ENCODE measurements around the gene PIK3C2G. TPM values are rescaled to one million over a fixed set of nuclear protein-coding genes. Genes with fewer than 3 reads are reported as not detected.

PIK3C2G gene
- total RNA-seq, 1 experiment from 2014 or later, result not detected

DNA sequence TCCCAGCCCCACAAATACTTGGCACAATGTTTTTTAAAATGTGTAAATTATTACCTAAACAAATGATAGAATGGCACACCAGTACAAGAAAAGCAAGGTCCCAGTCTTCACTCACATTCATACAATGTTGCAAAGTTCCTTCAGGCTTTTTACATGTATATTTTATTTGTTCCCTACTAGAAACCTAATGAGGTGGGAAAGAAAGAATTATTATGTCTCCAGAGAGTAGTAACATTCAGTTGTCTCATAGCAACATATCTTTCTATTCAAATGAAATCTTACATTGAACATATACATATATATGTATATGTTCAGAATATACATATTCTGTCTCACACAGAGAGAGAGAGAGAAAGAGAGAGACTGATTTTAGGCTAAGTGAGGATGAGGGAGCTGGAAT, 391.3 kb downstream of the PIK3C2G start:
- H3K27me3 ChIP-seq (replicated peaks; ENCODE audit: insufficient read depth, low read depth, low read length, poor library complexity), result no peaks in the 10 kb centered on the region
- no TSS peak for BruUV-seq (replicated peaks)
- ChIA-PET POLR2A (ENCODE audit: low non-redundant PET) (no interaction called here), CTCF (no interaction called here)
- TF ChIP-seq CTCF (conservative IDR thresholded peaks at IDR 0.05; ENCODE audit: low read depth, low read length), result no peak
- TF ChIP-seq EZH2 (IDR thresholded peaks at IDR 0.05; ENCODE audit: borderline replicate concordance, low read depth, low read length, poor library complexity, severe bottlenecking), result no peak
- no peak overlapping the region for H3K27ac ChIP-seq (ENCODE audit: low read depth, low read length, poor library complexity, severe bottlenecking)
- H3K36me3 ChIP-seq (ENCODE audit: insufficient read depth, low read length, poor library complexity, severe bottlenecking), result no peaks in the 10 kb centered on the region
- intact Hi-C loops (cut with micrococcal nuclease; ENCODE audit: unreplicated experiment), result no loop called here
- no peak for DNase-seq (ENCODE audit: low spot score)
- H3K4me3 ChIP-seq (ENCODE audit: low read depth, low read length, poor library complexity, severe bottlenecking), result no peak overlapping the region
- no peaks in the 10 kb centered on the region for H3K9me3 ChIP-seq (ENCODE audit: low read depth, low read length, poor library complexity, severe bottlenecking)
- H3K4me1 ChIP-seq (ENCODE audit: insufficient read depth, low read length, poor library complexity, severe bottlenecking), result no peaks in the 10 kb centered on the region

- intact Hi-C loops (cut with micrococcal nuclease; ENCODE audit: unreplicated experiment), result no loop called here
- TF ChIP-seq CTCF (conservative IDR thresholded peaks at IDR 0.05; ENCODE audit: low read depth, low read length) (no peak), EZH2 (IDR thresholded peaks at IDR 0.05; ENCODE audit: borderline replicate concordance, low read depth, low read length, poor library complexity, severe bottlenecking) (no peak)
- ChIA-PET CTCF (no interaction called here), POLR2A (ENCODE audit: low non-redundant PET) (no interaction called here)
- H3K27me3 ChIP-seq (replicated peaks; ENCODE audit: insufficient read depth, low read depth, low read length, poor library complexity), result no peaks in the 10 kb centered on the region
- H3K27ac ChIP-seq (ENCODE audit: low read depth, low read length, poor library complexity, severe bottlenecking), result no peak overlapping the region
- H3K9me3 ChIP-seq (ENCODE audit: low read depth, low read length, poor library complexity, severe bottlenecking), result no peaks in the 10 kb centered on the region
- H3K4me3 ChIP-seq (ENCODE audit: low read depth, low read length, poor library complexity, severe bottlenecking), result no peak overlapping the region
- H3K4me1 ChIP-seq (ENCODE audit: insufficient read depth, low read length, poor library complexity, severe bottlenecking), result no peaks in the 10 kb centered on the region
- H3K36me3 ChIP-seq (ENCODE audit: insufficient read depth, low read length, poor library complexity, severe bottlenecking), result no peaks in the 10 kb centered on the region
- no peak for DNase-seq (ENCODE audit: low spot score)
- no TSS peak for BruUV-seq (replicated peaks)
These were observed 392.1 kb downstream of the PIK3C2G start for GRCh38 chr12:18653465-18653864.

DNA sequence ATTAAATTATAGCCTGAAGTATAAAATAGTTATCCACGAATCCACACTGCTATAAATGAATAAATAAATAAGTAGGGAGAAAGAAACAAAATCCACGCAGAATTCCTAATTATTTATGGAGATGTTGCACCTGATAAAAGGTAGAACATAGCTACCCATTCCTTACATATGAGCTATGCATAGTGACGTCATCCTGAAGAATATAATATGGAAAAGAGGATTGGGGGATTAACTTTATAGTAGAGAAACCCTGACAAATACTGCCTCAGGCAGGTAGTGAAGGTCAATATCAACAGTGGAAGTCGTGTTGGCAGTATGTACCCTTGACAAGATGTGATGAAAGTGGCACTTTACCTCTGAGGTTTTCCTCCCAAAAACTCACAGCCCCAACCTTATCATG, 394.0 kb downstream of the PIK3C2G start:
- no peak for DNase-seq (ENCODE audit: low spot score)
- no peaks in the 10 kb centered on the region for H3K27me3 ChIP-seq (replicated peaks; ENCODE audit: insufficient read depth, low read depth, low read length, poor library complexity)
- ChIA-PET CTCF (no interaction called here), POLR2A (ENCODE audit: low non-redundant PET) (no interaction called here)
- no peaks in the 10 kb centered on the region for H3K36me3 ChIP-seq (ENCODE audit: insufficient read depth, low read length, poor library complexity, severe bottlenecking)
- H3K27ac ChIP-seq (ENCODE audit: low read depth, low read length, poor library complexity, severe bottlenecking), result no peak overlapping the region
- no TSS peak for BruUV-seq (replicated peaks)
- intact Hi-C loops (cut with micrococcal nuclease; ENCODE audit: unreplicated experiment), result no loop called here
- H3K4me1 ChIP-seq (ENCODE audit: insufficient read depth, low read length, poor library complexity, severe bottlenecking), result no peaks in the 10 kb centered on the region
- TF ChIP-seq CTCF (conservative IDR thresholded peaks at IDR 0.05; ENCODE audit: low read depth, low read length) (no peak), EZH2 (IDR thresholded peaks at IDR 0.05; ENCODE audit: borderline replicate concordance, low read depth, low read length, poor library complexity, severe bottlenecking) (no peak)
- H3K4me3 ChIP-seq (ENCODE audit: low read depth, low read length, poor library complexity, severe bottlenecking), result no peak overlapping the region
- no peaks in the 10 kb centered on the region for H3K9me3 ChIP-seq (ENCODE audit: low read depth, low read length, poor library complexity, severe bottlenecking)

Measured in A673 (cell line).